ENCODE results near the gene PRSS48.

PRSS48 gene

GRCh38 chr4:151284534-151285245 is 7.7 kb downstream of the PRSS48 start:
- H3K9ac ChIP-seq (ENCODE audit: low read depth, low read length, poor library complexity, severe bottlenecking), result no peak overlapping the region
- no peaks in the 10 kb centered on the region for H3K27me3 ChIP-seq (ENCODE audit: insufficient read depth, low read length, poor library complexity, severe bottlenecking)

GRCh38 chr4:151287409-151287808 is 10.4 kb downstream of the PRSS48 start:
- H3K9ac ChIP-seq (ENCODE audit: low read depth, low read length, poor library complexity, severe bottlenecking), result no peak overlapping the region
- no peaks in the 10 kb centered on the region for H3K79me2 ChIP-seq (ENCODE audit: insufficient read depth, low read length)

More at GRCh38 chr4:151284534-151285245, 7.7 kb downstream of the PRSS48 start:
- no peak for TF ChIP-seq EZH2phosphoT487 (IDR thresholded peaks at IDR 0.05; ENCODE audit: borderline replicate concordance)
- no peak for TF ChIP-seq CTCF (conservative IDR thresholded peaks at IDR 0.05; ENCODE audit: low read length)
- Histone ChIP-seq H3K9me3 (ENCODE audit: insufficient read depth, low read depth, low read length) (0 out of 2 replicates have a peak, but pooled peaks cover 6% of the 10 kb centered on the region), H3K4me2 (ENCODE audit: low read depth, low read length, poor library complexity, severe bottlenecking) (no peak overlapping the region), H3K4me1 (ENCODE audit: insufficient read depth, low read length, poor library complexity, severe bottlenecking) (no peaks in the 10 kb centered on the region), H3K36me3 (ENCODE audit: insufficient read depth, low read length) (no peaks in the 10 kb centered on the region), H3K79me2 (ENCODE audit: insufficient read depth, low read length) (no peaks in the 10 kb centered on the region), H3F3A (ENCODE audit: low read depth) (no peaks in the 10 kb centered on the region), H4K20me1 (ENCODE audit: insufficient read depth, low read length, poor library complexity, severe bottlenecking) (no peaks in the 10 kb centered on the region), H2AFZ (ENCODE audit: low read length) (no peak overlapping the region), H3K9me2 (replicated peaks; ENCODE audit: low read depth, low read length) (no peaks in the 10 kb centered on the region), H3K4me3 (ENCODE audit: low read length, poor library complexity, severe bottlenecking) (no peak overlapping the region)

GRCh38 chr4:151291485-151291884 is 14.5 kb downstream of the PRSS48 start:
- H3K9me2 ChIP-seq (replicated peaks; ENCODE audit: low read depth, low read length), result no peaks in the 10 kb centered on the region
- H3K9ac ChIP-seq (ENCODE audit: low read depth, low read length, poor library complexity, severe bottlenecking), result no peak overlapping the region
- no peaks in the 10 kb centered on the region for H3F3A ChIP-seq (ENCODE audit: low read depth)
- H3K4me3 ChIP-seq (ENCODE audit: low read length, poor library complexity, severe bottlenecking), result no peak overlapping the region
- no peak for TF ChIP-seq CTCF (conservative IDR thresholded peaks at IDR 0.05; ENCODE audit: low read length)
- no peaks in the 10 kb centered on the region for H3K27me3 ChIP-seq (ENCODE audit: insufficient read depth, low read length, poor library complexity, severe bottlenecking)
- no peaks in the 10 kb centered on the region for H3K79me2 ChIP-seq (ENCODE audit: insufficient read depth, low read length)
- H3K4me1 ChIP-seq (ENCODE audit: insufficient read depth, low read length, poor library complexity, severe bottlenecking), result no peaks in the 10 kb centered on the region
- H3K9me3 ChIP-seq (ENCODE audit: insufficient read depth, low read depth, low read length), result no peaks in the 10 kb centered on the region
- H4K20me1 ChIP-seq (ENCODE audit: insufficient read depth, low read length, poor library complexity, severe bottlenecking), result no peaks in the 10 kb centered on the region
- no peak overlapping the region for H3K4me2 ChIP-seq (ENCODE audit: low read depth, low read length, poor library complexity, severe bottlenecking)
- no peak overlapping the region for H2AFZ ChIP-seq (ENCODE audit: low read length)
- H3K36me3 ChIP-seq (ENCODE audit: insufficient read depth, low read length), result no peaks in the 10 kb centered on the region

More at GRCh38 chr4:151287409-151287808, 10.4 kb downstream of the PRSS48 start:
- Histone ChIP-seq H3F3A (ENCODE audit: low read depth) (no peaks in the 10 kb centered on the region), H3K27me3 (ENCODE audit: insufficient read depth, low read length, poor library complexity, severe bottlenecking) (no peaks in the 10 kb centered on the region), H3K9me3 (ENCODE audit: insufficient read depth, low read depth, low read length) (0 out of 2 replicates have a peak, but pooled peaks cover 6% of the 10 kb centered on the region), H4K20me1 (ENCODE audit: insufficient read depth, low read length, poor library complexity, severe bottlenecking) (no peaks in the 10 kb centered on the region), H3K4me3 (ENCODE audit: low read length, poor library complexity, severe bottlenecking) (no peak overlapping the region), H3K4me1 (ENCODE audit: insufficient read depth, low read length, poor library complexity, severe bottlenecking) (no peaks in the 10 kb centered on the region), H3K36me3 (ENCODE audit: insufficient read depth, low read length) (no peaks in the 10 kb centered on the region), H3K4me2 (ENCODE audit: low read depth, low read length, poor library complexity, severe bottlenecking) (no peak overlapping the region), H3K9me2 (replicated peaks; ENCODE audit: low read depth, low read length) (no peaks in the 10 kb centered on the region), H2AFZ (ENCODE audit: low read length) (no peak overlapping the region)
- TF ChIP-seq EZH2phosphoT487 (IDR thresholded peaks at IDR 0.05; ENCODE audit: borderline replicate concordance) (no peak), CTCF (conservative IDR thresholded peaks at IDR 0.05; ENCODE audit: low read length) (no peak)
